ENCODE measurements around the gene CCNQ.

GRCh38 chrX:153620576-153620975 lies 21.6 kb upstream of the CCNQ start:
- TF ChIP-seq CTCF (conservative IDR thresholded peaks at IDR 0.05; ENCODE audit: low read depth, low read length) (no peak), EZH2 (IDR thresholded peaks at IDR 0.05; ENCODE audit: borderline replicate concordance, low read depth, low read length, poor library complexity, severe bottlenecking) (no peak)

Measured in A673 (cell line).